Subcutaneous adipose tissue (tissue), 4 donors: ENCODE results near the gene MTX3. TPM values are rescaled to one million over a fixed set of nuclear protein-coding genes. Genes with fewer than 3 reads are reported as not detected.

ENCODE experiments used
- total RNA-seq, 4 donors: library from RNA; depleted of rRNA; stranded (reverse); fragments of >200 nt; gene quantifications; one replicate each; pipeline ENCODE4 v1.1.0, GENCODE V29; 2016
- TF ChIP-seq, protein P1 (sequence below): fragments of 450-650 bp; IDR thresholded peaks from one replicate; pipeline ENCODE4 v1.5.1; 2016; ENCODE audit warnings: low read depth, mild to moderate bottlenecking, control low read depth, antibody characterized with exemption, moderate library complexity

MTX3 gene
- total RNA-seq, 4 donors from 2014 or later = 9.9 to 17.0 (median 14.9) TPM

- TF ChIP-seq, protein P1, sequence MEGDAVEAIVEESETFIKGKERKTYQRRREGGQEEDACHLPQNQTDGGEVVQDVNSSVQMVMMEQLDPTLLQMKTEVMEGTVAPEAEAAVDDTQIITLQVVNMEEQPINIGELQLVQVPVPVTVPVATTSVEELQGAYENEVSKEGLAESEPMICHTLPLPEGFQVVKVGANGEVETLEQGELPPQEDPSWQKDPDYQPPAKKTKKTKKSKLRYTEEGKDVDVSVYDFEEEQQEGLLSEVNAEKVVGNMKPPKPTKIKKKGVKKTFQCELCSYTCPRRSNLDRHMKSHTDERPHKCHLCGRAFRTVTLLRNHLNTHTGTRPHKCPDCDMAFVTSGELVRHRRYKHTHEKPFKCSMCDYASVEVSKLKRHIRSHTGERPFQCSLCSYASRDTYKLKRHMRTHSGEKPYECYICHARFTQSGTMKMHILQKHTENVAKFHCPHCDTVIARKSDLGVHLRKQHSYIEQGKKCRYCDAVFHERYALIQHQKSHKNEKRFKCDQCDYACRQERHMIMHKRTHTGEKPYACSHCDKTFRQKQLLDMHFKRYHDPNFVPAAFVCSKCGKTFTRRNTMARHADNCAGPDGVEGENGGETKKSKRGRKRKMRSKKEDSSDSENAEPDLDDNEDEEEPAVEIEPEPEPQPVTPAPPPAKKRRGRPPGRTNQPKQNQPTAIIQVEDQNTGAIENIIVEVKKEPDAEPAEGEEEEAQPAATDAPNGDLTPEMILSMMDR = no peak
These were observed 8.9 kb downstream of the MTX3 start for GRCh38 chr5:79982136-79982535.

DNA sequence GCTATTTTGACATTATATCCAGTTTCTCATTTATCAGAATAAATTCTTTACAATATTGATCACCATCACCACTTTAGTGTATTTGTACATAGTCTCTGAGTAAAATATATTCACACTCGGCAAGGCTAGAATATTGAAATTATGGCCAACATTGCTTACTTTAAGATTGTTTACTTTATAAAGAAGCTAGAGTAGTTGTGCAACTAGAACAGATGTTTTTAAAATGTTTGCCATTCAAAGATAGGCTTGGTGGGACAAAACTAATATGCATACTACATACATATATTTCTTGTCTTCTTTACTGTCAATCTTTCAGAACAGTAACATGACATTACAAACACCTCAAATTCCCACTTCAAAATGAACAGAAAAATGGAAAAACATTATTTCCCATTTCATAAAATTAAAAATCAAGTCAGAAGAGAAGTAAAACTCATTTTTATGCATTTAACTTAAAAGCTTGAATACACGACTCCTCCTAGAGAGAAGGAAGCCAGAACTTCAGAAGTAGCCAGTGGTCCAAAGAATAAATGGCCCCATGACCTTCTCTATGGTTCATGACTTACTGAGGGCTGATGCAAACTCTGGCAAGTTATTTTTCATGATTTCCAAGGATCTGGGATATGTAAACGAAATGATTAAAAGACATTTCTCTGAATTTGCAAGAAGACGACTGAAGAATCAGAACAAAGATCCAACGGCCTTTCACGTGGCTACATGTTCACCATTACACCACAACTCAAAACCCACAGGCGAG is 14.1 kb downstream of the MTX3 start:
- TF ChIP-seq, protein P1 = no peak

- TF ChIP-seq, protein P1 = no peak
These were observed 15.6 kb downstream of the MTX3 start for GRCh38 chr5:79975422-79975821.

DNA sequence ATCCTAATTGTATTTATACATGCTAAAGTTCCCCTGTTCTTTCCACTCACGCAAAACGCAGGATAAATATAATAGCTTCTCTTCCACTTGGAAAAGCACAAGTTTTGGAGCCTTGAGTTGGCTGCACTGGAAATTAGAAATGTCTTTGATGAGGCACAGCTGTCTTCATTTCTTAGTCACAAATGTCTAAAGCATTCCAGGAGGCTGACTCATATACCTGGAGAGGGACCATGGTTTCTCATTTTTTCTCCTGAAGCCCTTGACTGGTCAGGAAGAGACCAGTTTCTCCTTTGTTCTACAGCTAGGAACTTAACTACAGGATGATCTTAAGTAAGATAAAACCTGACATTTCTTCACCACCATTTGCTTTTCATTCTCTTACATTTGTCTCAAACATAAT is 16.2 kb downstream of the MTX3 start:
- TF ChIP-seq, protein P1 = no peak

GRCh38 chr5:79973996-79974395 is 17.1 kb downstream of the MTX3 start:
- TF ChIP-seq, protein P1 = no peak

DNA sequence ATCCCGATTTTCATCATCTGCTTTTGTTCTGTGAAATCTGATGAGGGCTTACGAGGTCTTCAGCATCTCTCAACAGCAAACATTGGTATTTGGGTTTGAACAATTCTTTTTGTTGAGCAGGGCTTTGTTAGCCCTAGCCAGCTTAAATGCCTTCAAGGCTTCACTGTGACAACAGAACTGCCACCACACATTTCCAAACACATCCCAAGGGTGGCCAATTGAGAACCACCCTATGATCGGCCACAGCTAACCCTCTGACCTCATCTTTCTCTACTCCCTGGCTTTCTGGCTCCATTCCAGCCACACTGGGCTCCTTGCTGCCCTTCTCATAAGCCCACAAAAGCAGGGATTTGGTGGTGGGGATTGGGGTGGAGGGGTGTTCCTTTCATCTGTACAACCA is 17.6 kb downstream of the MTX3 start:
- TF ChIP-seq, protein P1 = no peak

GRCh38 chr5:79971156-79971555 is 19.9 kb downstream of the MTX3 start:
- TF ChIP-seq, protein P1 = no peak
